WTC11 (cell line): ENCODE measurements around the gene HIVEP2. TPM values are rescaled to one million over a fixed set of nuclear protein-coding genes. Genes with fewer than 3 reads are reported as not detected.

Source experiments
- ATAC-seq: fragments of 200-7000 bp; cut with Tn5 transposase; 2 replicates; pipeline ENCODE4 v1.10.0; 2021; ENCODE audit warnings: mild to moderate bottlenecking, moderate library complexity
- CTCF ChIA-PET: fragments of 300-600 bp; sonication (Branson Sonifier 250); formaldehyde crosslinking; loops from one replicate; lab custom pipeline; 2021; ENCODE audit warnings: antibody characterized with exemption; lab: Charles Lee
- POLR2A ChIA-PET: fragments of 350-600 bp; sonication (Branson Sonifier 250); formaldehyde crosslinking; loops from one replicate; lab custom pipeline; 2021; ENCODE audit warnings: antibody characterized with exemption; lab: Charles Lee
- DNase-seq: peaks from one replicate; pipeline ENCODE4 v3.0.0; 2021; ENCODE audit warnings: low spot score
- H3K27ac Mint-ChIP-seq: 2 replicates; pipeline ENCODE4 v1.8.0; 2021; ENCODE audit warnings: mixed read lengths
- H3K27me3 Mint-ChIP-seq: 2 replicates; pipeline ENCODE4 v1.8.0; 2021; ENCODE audit warnings: low read depth, mild to moderate bottlenecking, moderate library complexity, mixed read lengths
- H3K36me3 Mint-ChIP-seq: 2 replicates; pipeline ENCODE4 v1.8.0; 2021; ENCODE audit warnings: mixed read lengths
- H3K4me1 Mint-ChIP-seq: 2 replicates; pipeline ENCODE4 v1.8.0; 2022; ENCODE audit warnings: mixed read lengths
- H3K4me3 Mint-ChIP-seq: 2 replicates; pipeline ENCODE4 v1.8.0; 2021; ENCODE audit warnings: mild to moderate bottlenecking, moderate library complexity, mixed read lengths
- H3K9me3 Mint-ChIP-seq: 2 replicates; pipeline ENCODE4 v1.8.0; 2021; ENCODE audit warnings: mixed read lengths
- ATF2 ChIP-seq: sonication (generic); formaldehyde crosslinking; IDR thresholded peaks from 2 replicates; pipeline ENCODE4 v1.8.1; 2022; ENCODE audit warnings: low read depth, missing genetic modification reagents, borderline replicate concordance
- CREB1 ChIP-seq: sonication (generic); formaldehyde crosslinking; IDR thresholded peaks from 2 replicates; pipeline ENCODE4 v1.8.0; 2023; ENCODE audit warnings: mild to moderate bottlenecking, missing genetic modification reagents
- E2F4 ChIP-seq: sonication (generic); formaldehyde crosslinking; IDR thresholded peaks from 2 replicates; pipeline ENCODE4 v1.8.1; 2022; ENCODE audit warnings: low read depth, mild to moderate bottlenecking, moderate library complexity, missing genetic modification reagents, borderline replicate concordance
- ELF4 ChIP-seq: sonication (generic); formaldehyde crosslinking; IDR thresholded peaks from 2 replicates; pipeline ENCODE4 v1.8.1; 2022; ENCODE audit warnings: low read depth, mild to moderate bottlenecking, moderate library complexity, missing genetic modification reagents
- FOXP1 ChIP-seq: sonication (generic); formaldehyde crosslinking; IDR thresholded peaks from 2 replicates; pipeline ENCODE4 v1.8.0; 2022; ENCODE audit warnings: missing genetic modification reagents, mild to moderate bottlenecking, moderate library complexity, borderline replicate concordance
- GABPB1 ChIP-seq: sonication (generic); formaldehyde crosslinking; IDR thresholded peaks from 2 replicates; pipeline ENCODE4 v1.8.1; 2023; ENCODE audit warnings: mild to moderate bottlenecking, missing genetic modification reagents
- GTF2I ChIP-seq: fragments of 250-450 bp; sonication (Bioruptor Pico); conservative IDR thresholded peaks from 2 replicates; pipeline ENCODE4 v1.4.0; 2021; ENCODE audit warnings: mild to moderate bottlenecking
- JAZF1 ChIP-seq: fragments of 250-450 bp; sonication (Bioruptor Pico); IDR thresholded peaks from 2 replicates; pipeline ENCODE4 v1.9.0; 2021; ENCODE audit warnings: moderate library complexity, mild to moderate bottlenecking, inconsistent platforms
- JUN ChIP-seq: sonication (generic); formaldehyde crosslinking; IDR thresholded peaks from 2 replicates; pipeline ENCODE4 v1.8.0; 2023; ENCODE audit warnings: mild to moderate bottlenecking, missing genetic modification reagents
- KAT7 ChIP-seq: sonication (generic); formaldehyde crosslinking; IDR thresholded peaks from 2 replicates; pipeline ENCODE4 v1.8.1; 2023; ENCODE audit warnings: missing genetic modification reagents, mild to moderate bottlenecking, borderline replicate concordance
- MAX ChIP-seq: sonication (generic); formaldehyde crosslinking; IDR thresholded peaks from 2 replicates; pipeline ENCODE4 v1.8.0; 2022; ENCODE audit warnings: mild to moderate bottlenecking, missing genetic modification reagents
- MLX ChIP-seq: sonication (generic); formaldehyde crosslinking; IDR thresholded peaks from 2 replicates; pipeline ENCODE4 v1.8.1; 2023; ENCODE audit warnings: mild to moderate bottlenecking, missing genetic modification reagents, moderate library complexity
- NFE2L1 ChIP-seq: sonication (generic); formaldehyde crosslinking; IDR thresholded peaks from 2 replicates; pipeline ENCODE4 v1.8.1; 2023; ENCODE audit warnings: missing genetic modification reagents
- PREB ChIP-seq: sonication (generic); formaldehyde crosslinking; IDR thresholded peaks from 2 replicates; pipeline ENCODE4 v1.8.1; 2022; ENCODE audit warnings: mild to moderate bottlenecking, missing genetic modification reagents, moderate library complexity, borderline replicate concordance
- TEAD1 ChIP-seq: sonication (generic); formaldehyde crosslinking; IDR thresholded peaks from 2 replicates; pipeline ENCODE4 v1.8.0; 2022; ENCODE audit warnings: mild to moderate bottlenecking, missing genetic modification reagents
- USF1 ChIP-seq: sonication (generic); formaldehyde crosslinking; IDR thresholded peaks from 2 replicates; pipeline ENCODE4 v1.8.0; 2022; ENCODE audit warnings: mild to moderate bottlenecking, missing genetic modification reagents
- ZBTB21 ChIP-seq: sonication (generic); formaldehyde crosslinking; IDR thresholded peaks from 2 replicates; pipeline ENCODE4 v1.8.1; 2023; ENCODE audit warnings: mild to moderate bottlenecking, missing genetic modification reagents, borderline replicate concordance
- ZNF396 ChIP-seq: fragments of 250-450 bp; sonication (Bioruptor Pico); IDR thresholded peaks from 2 replicates; pipeline ENCODE4 v1.8.0; 2021; ENCODE audit warnings: mild to moderate bottlenecking, moderate library complexity, borderline replicate concordance
- total RNA-seq: library from RNA; stranded (reverse); gene quantifications from 3 replicates; pipeline ENCODE4 v1.2.3, GENCODE V29; 2021

HIVEP2 gene
- total RNA-seq, 1 experiment from 2014 or later = 11.5 TPM

GRCh38 chr6:142771162-142771561, 173.8 kb downstream of the HIVEP2 start:
- no peak for TF ChIP-seq FOXP1 (CRISPR knock-in tag)
- no peak for TF ChIP-seq GTF2I
- TF ChIP-seq MLX = no peak
- no peak for TF ChIP-seq ATF2 (CRISPR knock-in tag)
- TF ChIP-seq CREB1 (CRISPR knock-in tag) = no peak
- TF ChIP-seq GABPB1 (CRISPR knock-in tag) = no peak
- TF ChIP-seq JUN = no peak
- no peak for TF ChIP-seq PREB (CRISPR knock-in tag)
- TF ChIP-seq ZNF396 (CRISPR knock-in tag) = no peak
- TF ChIP-seq JAZF1 (CRISPR knock-in tag) = no peak
- TF ChIP-seq E2F4 = no peak
- ATAC-seq (no peak), DNase-seq (no peak)
- H3K27ac Mint-ChIP-seq = no peak overlapping the region
- no peaks in the 10 kb centered on the region for H3K4me1 Mint-ChIP-seq
- ChIA-PET POLR2A (no interaction called here), CTCF (no interaction called here)
- no peak overlapping the region for H3K4me3 Mint-ChIP-seq
- H3K36me3 Mint-ChIP-seq = peaks cover 50% of the 10 kb centered on the region
- H3K27me3 Mint-ChIP-seq = no peaks in the 10 kb centered on the region
- no peaks in the 10 kb centered on the region for H3K9me3 Mint-ChIP-seq

GRCh38 chr6:142765306-142765705, 179.7 kb downstream of the HIVEP2 start:
- H3K4me3 Mint-ChIP-seq = no peak overlapping the region
- H3K36me3 Mint-ChIP-seq = peaks cover 23% of the 10 kb centered on the region
- H3K4me1 Mint-ChIP-seq = no peaks in the 10 kb centered on the region
- ATAC-seq = no peak
- ChIA-PET POLR2A (no interaction called here), CTCF (no interaction called here)
- no peaks in the 10 kb centered on the region for H3K27me3 Mint-ChIP-seq
- H3K9me3 Mint-ChIP-seq = no peaks in the 10 kb centered on the region
- TF ChIP-seq GABPB1 (CRISPR knock-in tag) = no peak
- DNase-seq = no peak
- no peak overlapping the region for H3K27ac Mint-ChIP-seq

- CTCF ChIA-PET = no interaction called here
- ATAC-seq (no peak), DNase-seq (no peak)
- Mint-ChIP-seq H3K4me3 (no peak overlapping the region), H3K4me1 (no peaks in the 10 kb centered on the region), H3K36me3 (peaks cover 25% of the 10 kb centered on the region), H3K27me3 (no peaks in the 10 kb centered on the region), H3K9me3 (no peaks in the 10 kb centered on the region), H3K27ac (no peak overlapping the region; the same call in 1 of the 2 replicates)
- TF ChIP-seq ELF4 (CRISPR knock-in tag) (no peak), MAX (CRISPR knock-in tag) (no peak), ZBTB21 (CRISPR knock-in tag) (no peak), USF1 (CRISPR knock-in tag) (no peak), NFE2L1 (CRISPR knock-in tag) (no peak), KAT7 (CRISPR knock-in tag) (no peak), TEAD1 (CRISPR knock-in tag) (no peak)
- POLR2A ChIA-PET = no interaction called here
Observed at GRCh38 chr6:142764311-142764710, 180.7 kb downstream of the HIVEP2 start.
